GM18508 (cell line): ENCODE data around the gene CYP3A5.
"Not testable (repeated sequence)": the region's sequence is repeated elsewhere in the genome, so short reads cannot be mapped to it uniquely, and the experiment has no call there.

Source experiments
- ATAC-seq: cut with Tn5 transposase; IDR thresholded peaks from one replicate; pipeline ENCODE4 v1.9.1; 2021; ENCODE audit warnings: moderate number of reproducible peaks; ENCODE audit not compliant: insufficient read depth, unreplicated experiment

CYP3A5 gene

GRCh38 chr7:99679400-99680191 lies at the start of gene CYP3A5:
Gene CYP3A5 (minus strand): TSS chr7:99679996. CDS start chr7:99679896, 100 bp downstream.
- ATAC-seq, result no peak

DNA sequence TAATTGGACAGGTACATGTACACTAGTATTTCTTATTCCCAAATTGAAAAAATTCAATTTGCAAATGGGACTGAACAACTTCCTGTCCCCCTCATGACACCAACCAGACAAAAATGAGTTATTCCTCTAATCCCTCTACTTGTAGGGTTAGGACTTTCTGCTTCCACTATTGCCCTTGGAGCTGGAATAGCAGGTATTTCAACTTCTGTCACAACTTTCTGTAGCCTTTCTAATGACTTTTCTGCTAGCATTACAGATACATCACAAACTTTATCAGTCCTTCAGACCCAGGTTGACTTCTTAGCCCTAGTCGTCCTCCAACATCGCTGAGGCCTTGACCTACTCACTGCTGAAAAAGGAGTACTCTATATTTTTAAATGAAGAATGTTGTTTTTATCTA lies 48.8 kb upstream of the CYP3A5 start:
- no peak for ATAC-seq

DNA sequence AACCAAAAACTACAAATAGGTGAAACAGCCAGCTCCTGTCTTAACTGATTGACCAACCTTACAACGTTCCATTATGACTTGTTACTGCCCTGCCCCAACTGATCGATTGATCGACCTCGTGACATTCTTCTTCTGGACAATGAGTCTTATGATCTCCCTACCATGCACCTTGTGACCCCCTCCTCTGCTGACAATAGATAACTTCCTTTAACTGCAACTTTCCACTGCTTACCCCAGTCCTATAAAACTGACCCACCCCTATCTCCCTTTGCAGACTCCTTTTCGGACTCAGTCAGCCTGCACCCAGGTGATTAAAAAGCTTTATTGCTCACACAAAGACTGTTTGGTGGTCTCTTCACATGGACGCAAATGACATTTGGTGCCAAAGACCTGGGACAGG lies 43.4 kb upstream of the CYP3A5 start:
- ATAC-seq, result not testable (repeated sequence)

- no peak for ATAC-seq
Measured at GRCh38 chr7:99720800-99721595, 41.2 kb upstream of the CYP3A5 start.

DNA sequence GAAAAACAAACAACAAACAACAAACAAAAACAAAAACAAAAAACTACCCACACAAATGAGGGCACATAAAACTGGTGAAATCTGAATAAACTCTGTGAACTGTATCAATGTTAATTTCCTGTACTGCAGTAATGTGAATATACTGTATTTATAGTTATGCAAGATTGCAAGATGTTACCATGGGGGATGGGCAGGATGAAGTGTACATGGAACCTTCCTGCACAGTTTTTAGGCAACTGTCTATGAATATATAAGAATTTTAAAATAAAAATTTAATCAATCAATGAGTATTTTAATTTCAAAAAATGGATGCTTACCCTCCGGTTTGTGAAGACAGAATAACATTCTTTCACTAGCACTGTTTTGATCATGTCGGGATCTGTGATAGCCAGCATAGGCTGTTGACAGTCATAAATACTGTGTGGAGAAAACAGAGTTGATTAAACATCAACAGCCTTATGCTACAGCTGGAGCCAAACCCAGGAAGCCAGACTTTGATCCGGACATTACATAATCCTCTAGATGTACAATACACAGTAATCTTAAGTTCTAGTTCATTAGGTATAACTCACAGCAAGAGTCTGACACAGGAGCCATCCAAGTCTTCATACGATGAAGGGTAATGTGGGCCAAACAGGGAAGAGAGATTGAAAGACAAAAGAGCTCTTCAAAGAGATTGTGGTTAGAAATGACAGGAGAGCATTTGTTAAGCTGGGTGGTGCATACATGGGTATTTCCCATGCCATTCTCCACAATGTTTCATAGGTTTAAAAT lies 40.4 kb upstream of the CYP3A5 start:
- no peak for ATAC-seq

DNA sequence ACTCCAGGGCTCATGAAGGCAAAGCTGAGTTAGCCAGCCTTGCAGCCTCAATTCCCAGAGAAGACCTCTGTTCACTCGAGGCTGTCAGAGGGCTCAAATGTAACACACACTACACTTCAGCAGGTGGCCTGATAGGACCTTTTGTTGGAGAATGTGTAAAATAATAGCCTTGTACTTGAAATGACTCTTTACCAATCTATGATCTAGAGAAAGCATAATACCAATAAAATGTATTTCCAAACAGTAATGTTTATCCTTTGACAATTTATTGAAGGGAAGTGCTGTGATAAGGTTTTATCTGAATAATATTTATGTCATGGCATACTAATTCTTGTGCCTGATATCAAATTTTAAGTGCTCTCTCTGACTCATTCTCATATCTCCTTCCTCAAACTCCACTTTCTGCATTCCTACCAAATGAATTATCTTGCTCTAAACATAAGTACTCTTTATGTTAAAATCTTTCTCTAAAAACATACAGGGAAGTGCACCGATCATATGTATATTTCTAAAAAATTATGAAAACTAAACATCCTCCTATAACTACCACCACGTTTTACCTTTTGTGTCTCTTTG lies 34.3 kb upstream of the CYP3A5 start:
- no peak for ATAC-seq

- no peak for ATAC-seq
Measured at GRCh38 chr7:99709838-99710578, 30.2 kb upstream of the CYP3A5 start.

DNA sequence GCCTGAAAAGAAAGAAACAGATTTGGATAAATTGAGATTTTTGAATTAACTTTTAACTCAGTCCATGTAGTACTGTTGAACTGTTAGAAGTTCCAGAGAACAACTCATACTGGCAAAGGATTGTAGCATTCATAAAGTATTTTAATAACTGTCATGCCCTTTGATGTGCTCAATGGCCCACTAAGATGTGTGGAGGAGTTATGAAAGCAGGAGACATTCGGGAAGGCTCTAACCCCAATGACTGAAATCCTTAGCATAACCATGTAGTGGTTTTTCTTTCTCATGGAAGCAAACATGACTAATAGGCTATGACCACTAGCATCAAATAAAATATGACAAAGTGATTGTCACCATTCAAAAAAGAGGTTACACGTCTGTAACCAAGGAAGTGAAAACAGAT lies 29.5 kb upstream of the CYP3A5 start:
- ATAC-seq, result no peak

GRCh38 chr7:99707096-99707495 lies 27.3 kb upstream of the CYP3A5 start:
- no peak for ATAC-seq

- no peak for ATAC-seq
Measured at GRCh38 chr7:99699946-99700345, 20.1 kb upstream of the CYP3A5 start.

DNA sequence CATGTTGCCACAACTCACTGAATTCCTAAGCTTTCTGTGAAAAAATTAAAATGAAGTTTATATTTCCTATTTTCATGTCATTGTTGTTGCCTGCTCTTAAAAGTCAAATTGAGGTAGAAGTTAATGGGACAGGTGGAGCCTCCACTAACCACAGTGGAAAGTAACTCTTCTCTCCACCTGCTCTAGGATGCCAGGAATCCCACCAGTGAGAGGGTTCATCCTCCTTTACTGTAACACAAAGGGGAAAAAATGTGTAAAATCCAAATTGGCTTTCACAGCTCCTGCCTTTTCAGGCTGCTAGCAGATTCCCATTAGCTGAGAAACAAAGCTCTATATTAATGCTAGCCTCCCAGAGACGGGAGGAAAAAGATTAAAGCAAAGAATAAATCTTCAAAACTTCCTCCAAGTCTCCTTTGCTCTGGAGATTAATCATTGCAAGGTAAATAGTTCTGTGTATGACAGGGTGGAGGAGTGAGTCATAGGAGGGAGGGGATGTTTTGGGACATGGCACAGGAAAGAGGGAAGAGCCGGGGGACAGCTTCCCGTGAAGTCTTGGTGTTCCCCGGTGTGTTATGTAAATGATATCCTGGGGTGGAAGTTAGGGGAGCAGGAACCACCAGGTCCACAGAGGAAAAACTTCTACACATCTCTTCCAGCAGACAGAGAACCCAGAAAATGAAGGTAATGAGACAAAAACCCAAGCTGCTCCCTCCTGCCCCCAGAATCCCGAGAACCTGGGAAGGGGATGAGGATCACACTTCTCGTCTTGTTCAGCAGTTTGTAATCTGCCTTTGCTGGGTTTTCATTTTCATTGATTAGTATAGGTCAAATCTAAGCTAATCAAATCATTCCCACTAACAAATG lies 19.3 kb upstream of the CYP3A5 start:
- not testable (repeated sequence) for ATAC-seq

DNA sequence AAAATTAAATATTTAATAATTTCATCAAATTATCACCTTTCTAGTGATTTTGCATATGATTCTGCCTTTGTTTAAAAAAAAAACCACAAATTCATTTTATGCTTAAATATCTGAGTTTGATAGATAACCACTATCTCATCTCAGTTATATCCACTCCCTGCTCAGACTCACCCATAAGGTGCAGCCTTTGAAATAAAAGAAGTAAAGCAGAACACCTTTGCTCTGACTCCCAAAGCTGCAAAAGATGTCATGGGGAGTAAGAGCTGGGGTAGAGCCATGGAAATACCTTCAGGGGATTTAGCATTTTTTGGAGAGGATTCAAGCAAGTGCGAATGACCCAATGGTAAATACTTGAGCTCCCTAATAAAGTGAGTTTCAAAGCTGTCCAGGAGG lies 15.1 kb upstream of the CYP3A5 start:
- no peak for ATAC-seq

GRCh38 chr7:99694201-99694911 lies 14.6 kb upstream of the CYP3A5 start:
- no peak for ATAC-seq

DNA sequence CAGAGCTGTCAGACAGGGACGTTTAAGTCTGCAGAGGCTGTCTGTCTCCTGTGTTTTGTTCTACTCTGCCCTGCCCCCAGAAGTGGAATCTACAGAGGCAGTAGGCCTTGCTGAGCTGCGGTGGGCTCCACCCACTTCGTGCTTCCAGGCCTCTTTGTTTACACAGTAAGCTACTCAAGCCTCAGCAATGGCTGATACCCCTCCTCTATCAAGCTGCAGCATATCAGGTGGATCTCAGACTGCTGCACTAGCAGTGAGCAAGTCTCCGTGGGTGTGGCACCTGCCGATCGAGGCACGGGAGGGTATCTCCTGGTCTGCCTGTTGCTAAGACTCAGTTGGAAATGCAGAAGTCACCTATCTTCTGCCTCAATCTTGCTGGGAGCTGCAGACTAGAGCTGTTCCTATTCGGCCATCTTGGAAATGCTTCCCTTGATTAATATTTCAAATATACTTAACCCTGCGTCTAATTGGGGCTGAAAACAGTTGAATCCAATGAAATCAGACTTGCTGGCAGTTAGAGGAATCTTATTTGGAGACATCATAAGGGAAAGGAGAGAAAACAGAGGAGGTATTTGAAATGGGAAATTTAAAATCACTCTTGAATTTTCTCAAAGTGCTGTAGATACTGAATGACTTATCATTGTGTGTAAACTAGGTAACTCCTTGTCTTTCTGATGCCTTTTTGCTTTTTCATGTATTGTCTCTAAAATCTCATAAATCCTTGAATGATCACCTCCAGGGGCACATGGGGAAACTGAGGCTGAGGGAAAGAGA lies 13.8 kb upstream of the CYP3A5 start:
- ATAC-seq, result no peak

- ATAC-seq, result no peak
Measured at GRCh38 chr7:99693100-99693426, 13.3 kb upstream of the CYP3A5 start.

- not testable (repeated sequence) for ATAC-seq
Measured at GRCh38 chr7:99692563-99692962, 12.8 kb upstream of the CYP3A5 start.

GRCh38 chr7:99691658-99692057 lies 11.9 kb upstream of the CYP3A5 start:
- ATAC-seq, result not testable (repeated sequence)

DNA sequence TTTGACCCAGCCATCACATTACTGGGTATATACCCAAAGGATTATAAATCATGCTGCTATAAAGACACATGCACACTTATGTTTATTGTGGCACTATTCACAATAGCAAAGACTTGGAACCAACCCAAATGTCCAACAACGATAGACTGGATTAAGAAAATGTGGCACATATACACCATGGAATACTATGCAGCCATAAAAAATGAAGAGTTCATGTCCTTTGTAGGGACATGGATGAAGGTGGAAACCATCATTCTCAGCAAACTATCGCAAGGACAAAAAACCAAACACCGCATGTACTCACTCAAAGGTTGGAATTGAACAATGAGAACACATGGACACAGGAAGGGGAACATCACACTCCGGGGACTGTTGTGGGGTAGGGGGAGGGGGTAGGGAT lies 11.1 kb upstream of the CYP3A5 start:
- not testable (repeated sequence) for ATAC-seq
